GM21737 (cell line): ENCODE data around the gene KCNJ15.

Experiments used
- ATAC-seq: cut with Tn5 transposase; IDR thresholded peaks from one replicate; pipeline ENCODE4 v1.9.1; 2021; ENCODE audit warnings: mild to moderate bottlenecking, moderate library complexity; ENCODE audit not compliant: unreplicated experiment

The KCNJ15 gene

DNA sequence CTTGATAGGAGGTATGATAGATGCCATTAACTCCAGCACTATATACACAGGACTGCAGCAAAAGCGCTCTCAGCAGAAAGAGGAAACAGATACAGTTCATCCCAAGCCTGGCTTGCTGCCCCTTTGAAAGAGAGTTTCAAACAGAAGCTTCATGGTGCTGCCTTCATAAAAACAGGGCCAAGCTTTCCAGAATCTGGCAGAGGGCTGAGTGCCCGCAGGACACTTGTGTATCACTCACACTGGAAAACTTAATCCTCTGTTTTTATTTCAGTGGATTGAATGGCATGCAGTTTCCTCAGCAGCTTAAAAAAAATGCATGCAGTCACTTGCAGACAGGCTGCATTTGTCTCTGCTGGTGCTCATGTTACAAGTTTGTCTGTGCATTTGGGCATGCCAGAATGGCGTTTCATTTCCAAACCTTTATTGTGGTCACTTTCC lies 40.4 kb downstream of the KCNJ15 start:
- ATAC-seq, result no peak

DNA sequence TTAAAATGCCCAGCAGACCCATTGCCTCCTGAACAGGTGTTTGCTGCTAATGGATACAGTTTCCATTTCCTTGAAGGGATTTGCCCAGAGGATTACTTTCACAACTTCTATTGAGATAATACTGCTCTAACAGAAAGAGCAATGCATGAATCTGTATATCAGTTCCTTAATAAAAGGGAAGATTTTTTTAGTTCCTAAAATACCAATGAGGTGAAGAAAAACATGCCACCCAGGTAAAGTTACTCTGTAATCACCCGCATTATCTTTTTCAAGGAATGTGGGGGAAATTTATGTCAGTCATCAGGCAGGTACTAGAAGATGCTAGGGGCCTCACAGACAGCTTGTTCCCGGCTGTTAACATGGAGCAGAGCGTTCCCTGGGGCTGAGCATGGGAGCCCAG lies 41.1 kb downstream of the KCNJ15 start:
- no peak for ATAC-seq

DNA sequence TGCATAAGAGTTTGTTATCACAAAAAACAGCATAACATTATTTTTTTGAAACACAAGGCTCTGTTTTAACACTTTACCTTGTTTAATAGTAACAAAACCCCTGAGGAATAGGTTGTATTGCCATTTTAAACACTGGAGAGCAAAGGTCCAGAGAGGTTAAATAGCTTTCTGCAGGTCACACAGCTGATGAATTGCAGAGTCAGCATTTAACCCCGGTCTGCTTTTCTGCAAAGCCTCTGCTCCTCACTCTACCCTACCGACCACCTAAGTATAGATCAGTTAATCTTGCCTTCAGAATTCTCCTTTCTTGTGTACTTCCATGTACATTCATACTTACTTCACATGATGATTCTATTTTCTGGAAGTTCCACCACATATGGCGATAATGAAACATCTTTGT lies 42.0 kb downstream of the KCNJ15 start:
- no peak for ATAC-seq

DNA sequence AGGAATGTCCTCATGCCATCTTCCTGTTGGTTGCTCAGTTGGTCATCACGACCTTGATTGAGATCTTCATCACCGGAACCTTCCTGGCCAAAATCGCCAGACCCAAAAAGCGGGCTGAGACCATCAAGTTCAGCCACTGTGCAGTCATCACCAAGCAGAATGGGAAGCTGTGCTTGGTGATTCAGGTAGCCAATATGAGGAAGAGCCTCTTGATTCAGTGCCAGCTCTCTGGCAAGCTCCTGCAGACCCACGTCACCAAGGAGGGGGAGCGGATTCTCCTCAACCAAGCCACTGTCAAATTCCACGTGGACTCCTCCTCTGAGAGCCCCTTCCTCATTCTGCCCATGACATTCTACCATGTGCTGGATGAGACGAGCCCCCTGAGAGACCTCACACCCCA lies 42.9 kb downstream of the KCNJ15 start:
- no peak for ATAC-seq

DNA sequence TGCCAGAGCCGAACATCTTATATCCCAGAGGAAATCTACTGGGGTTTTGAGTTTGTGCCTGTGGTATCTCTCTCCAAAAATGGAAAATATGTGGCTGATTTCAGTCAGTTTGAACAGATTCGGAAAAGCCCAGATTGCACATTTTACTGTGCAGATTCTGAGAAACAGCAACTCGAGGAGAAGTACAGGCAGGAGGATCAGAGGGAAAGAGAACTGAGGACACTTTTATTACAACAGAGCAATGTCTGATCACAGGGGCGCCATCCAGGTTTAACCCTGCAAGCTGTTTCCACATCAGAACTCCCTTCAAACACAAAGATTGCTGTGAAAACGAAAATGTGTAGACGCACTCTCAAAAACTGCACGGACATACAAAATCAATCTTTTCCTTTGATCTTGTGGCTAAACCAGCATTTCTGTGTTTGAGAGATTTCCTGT lies 43.4 kb downstream of the KCNJ15 start:
- ATAC-seq, result no peak

DNA sequence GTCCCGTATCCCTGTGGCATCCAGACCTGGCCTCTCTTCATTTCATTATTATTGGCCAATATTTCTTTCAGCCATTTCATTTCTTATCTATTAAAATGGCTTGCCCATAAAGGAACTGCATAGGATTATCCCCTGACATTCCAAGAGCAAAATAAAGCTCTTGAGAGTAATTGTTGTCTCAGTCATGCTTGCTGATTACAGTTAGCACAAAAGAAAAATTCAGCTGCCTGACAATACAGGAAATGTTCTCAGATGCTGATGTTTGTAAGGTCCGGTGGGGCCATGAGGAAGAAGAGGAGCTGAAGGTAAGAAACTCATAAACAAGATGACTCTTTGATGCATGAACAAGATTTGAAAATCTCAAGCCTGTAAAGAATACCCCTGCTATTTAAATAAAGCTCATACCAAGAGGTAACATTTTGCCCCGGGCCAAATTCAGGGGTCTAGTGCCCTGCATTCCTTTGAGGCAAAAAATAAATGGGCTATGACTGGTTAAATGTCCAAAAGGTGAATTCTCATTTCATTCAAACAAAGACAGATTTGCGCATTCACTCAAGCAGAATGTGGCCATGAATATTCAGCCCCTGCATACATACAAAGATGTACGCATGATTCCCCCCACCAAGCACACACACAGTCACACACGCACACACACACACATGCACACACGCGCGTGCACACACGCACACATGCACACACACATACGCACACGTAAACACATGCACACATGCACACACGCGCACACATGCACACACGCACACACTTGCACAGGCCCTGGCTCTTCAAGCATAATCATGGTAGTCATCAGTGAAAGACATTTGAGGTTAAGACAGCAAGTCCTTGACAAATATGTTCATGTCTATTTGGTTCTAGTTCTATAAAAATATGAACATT lies 44.8 kb downstream of the KCNJ15 start:
- ATAC-seq, result no peak

DNA sequence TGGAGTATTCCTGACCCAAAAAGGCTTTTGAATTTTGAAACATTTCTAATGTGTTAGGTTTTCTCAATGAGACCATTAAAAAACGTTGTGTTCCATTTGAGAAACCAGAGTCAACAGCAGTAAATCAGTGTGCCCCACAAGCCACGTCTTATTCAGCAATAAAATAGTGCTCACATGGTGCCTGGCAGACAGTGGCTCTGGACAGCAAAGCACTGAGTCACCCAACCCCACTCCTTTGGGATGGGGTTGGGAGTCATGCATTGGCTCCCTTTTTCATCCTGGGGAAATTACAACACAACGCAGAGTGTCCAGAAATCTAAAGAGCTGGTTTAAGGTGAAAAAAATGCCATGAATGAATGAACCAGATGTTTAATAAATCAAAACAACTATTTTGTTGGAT lies 46.5 kb downstream of the KCNJ15 start:
- no peak for ATAC-seq

DNA sequence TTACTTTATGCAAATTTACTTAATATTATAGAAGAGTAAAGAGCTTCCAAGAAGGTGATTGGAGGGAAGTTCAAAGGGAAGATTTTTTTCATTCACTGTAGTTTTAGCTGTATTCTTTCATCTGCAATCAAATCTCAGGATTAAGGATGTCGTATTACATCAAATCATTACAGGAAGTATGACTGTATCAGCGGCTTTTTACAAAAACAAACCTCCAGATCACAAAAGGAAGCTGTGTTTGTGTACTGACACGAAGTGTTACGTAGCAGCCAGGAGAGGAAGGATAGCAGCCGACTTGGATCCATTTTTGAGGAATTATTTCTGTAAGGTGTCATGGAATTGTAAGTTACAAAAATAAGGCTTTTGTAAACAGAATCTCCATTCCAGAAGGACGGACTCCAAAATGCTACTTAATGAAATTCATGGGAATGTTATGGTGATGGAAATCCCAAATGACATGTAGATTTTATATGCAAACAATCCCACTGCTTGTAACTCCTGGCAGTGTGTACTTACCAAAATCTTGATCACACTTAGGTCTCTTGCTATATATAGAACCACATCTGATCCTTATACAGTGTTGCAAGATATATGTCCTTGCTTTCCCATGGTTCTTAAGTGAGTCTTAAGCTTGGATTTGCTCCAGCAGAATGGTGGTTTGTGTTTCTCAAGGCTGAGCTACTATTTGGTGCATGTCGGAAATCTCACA lies 49.8 kb downstream of the KCNJ15 start:
- no peak for ATAC-seq

DNA sequence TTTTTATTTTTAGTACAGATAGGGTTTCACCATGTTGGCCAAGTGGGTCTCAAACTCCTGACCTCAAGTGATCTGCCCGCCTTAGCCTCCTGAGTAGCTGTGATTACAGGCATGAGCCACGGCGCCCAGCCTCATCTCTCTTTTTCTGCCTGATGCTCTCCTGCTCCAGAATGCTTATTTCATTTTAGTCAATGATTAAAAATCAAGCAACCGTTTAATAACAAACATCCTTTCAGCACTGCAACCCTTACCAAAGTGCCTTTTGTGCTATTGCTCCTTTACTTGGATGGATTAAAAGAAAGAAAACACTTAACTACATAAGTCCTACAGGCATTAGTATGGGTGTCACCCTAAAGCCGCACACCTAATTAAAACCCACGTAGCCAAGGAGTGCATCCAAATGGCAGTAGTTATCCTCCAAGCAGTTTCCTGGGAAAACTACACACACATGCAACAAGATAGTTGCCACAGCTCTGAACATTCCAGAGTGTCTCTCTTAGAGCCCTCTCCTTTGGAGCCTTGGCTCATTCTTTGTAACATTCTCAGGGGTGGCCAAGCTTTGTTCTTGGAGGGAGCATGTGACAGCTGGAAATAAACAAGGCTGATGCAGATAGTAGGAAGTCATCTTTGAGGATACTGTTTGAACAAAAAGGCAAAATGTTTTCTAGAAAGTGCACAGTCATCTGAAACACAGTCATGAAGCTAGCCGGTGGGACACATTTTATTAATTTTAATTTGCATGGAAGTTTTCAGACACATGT lies 51.2 kb downstream of the KCNJ15 start:
- ATAC-seq, result no peak

DNA sequence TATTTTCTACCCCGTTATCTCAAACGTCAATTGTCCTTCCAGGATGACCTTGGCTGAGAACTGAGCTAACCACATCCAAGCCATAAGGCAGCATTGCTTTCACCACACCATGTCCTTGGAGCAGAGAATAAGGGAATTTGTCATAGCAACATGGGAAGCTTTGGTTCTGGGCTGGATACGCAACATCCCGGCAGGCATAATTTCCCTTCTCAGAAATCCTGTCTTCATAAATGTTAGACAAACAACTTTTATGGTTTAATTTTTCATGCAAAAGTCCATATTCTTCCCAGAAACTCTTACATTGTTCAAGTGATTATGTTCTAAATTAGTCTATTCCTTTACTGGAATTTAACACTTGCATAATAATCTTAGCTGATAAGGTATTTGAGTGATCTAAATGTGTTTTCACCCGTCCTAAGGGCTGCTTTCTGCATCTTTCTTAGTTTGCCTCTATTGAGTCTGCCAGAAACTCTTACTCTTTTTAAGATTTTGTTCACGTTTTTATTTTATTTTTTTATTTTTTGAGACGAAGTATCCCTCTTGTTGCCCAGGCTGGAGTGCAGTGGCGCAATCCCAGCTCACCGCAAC lies 51.8 kb downstream of the KCNJ15 start:
- ATAC-seq, result no peak

DNA sequence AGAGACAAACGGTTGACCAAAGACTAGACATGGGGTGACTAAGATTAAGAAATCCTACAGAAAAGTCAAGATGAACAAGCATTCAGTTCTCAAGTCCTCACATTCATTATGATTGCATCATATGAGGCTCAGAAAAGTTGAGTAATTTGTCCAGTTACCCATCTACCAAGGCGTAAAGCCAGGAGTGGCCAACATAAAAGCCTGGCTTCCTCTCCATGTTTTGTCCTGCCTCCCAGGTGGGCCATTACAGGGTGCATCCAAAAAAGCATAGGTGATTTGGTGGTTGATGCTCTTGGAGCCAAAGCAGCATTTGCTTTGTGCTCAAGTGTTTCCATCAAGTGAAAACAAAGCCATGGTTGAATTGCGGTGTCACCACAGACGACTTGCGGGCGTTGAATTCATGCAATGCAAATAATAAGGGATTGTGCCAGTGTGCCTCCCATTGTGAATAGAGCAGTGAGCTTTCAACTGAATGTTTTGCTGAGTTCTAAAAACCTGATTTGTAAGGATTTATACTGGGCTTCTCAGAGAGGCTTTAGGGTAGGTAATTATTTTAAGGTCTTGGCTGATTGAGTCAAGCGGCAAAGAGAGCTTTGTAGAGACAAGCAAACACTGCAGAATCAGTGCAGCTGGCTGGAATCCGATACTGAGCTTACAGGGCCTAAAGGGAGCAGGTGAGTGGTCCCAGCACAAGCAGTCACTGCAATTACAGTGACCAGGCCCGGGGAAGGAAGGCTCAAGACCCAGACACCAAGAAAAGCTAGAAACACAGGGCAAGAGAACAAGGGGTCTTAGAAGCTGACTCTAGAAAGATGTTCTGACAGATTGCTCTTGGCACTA lies 54.1 kb downstream of the KCNJ15 start:
- ATAC-seq, result no peak

DNA sequence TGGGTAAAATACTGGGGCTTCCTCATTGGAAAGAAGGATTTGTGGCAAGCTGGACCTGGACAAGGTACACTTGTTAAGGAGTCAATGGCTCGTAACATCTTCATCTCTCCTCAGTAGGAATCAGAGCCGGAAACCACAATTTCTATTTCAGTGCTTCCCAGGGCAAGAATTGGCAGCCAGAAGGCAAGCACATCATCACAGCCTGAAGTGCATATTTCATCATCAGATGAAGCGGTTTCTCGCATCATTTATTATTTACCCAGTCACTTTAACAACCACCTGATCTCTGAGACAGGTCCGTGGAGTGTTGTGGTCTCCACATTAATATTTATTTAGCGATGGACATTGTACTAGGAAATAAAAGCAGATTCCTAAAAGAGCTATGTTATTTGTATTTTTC lies 55.0 kb downstream of the KCNJ15 start:
- ATAC-seq, result no peak

DNA sequence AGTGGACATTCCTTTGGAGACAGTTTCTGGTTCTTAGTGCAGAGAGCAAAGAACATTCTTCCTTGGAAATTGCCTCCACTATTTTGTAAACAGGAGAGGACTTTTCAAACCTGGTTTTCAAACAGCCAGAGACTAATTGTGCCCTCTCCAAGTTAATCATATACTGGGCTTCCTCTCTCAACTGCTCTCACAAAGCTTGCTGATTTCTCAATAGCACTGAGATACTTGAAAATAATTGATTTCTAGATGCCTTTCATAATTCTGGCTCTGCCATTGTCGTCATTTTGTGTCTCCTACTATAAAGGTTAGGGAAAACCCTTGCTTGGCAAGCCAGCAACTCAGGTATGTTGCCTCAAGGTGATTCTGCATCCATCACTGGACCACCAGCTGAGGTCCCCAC lies 56.0 kb downstream of the KCNJ15 start:
- ATAC-seq, result no peak

DNA sequence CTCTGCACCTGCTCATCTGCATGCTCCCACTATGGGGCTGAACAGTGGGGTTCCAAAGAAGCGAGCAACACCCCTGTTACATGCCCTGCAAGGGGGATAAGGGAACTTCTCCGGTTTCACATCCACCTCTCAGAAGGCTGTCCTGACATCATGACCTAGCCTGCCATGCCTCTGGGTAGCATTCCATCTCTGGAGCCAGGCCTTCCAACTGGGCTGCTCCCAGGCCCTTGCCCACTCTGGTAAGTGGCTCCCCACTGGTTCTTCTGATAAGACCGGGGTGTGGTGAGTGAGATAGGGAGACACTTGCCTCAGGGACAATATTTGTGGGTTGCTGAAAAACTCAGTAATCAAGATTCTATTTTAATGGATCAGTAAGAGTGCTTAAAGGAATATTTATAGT lies 57.8 kb downstream of the KCNJ15 start:
- no peak for ATAC-seq

DNA sequence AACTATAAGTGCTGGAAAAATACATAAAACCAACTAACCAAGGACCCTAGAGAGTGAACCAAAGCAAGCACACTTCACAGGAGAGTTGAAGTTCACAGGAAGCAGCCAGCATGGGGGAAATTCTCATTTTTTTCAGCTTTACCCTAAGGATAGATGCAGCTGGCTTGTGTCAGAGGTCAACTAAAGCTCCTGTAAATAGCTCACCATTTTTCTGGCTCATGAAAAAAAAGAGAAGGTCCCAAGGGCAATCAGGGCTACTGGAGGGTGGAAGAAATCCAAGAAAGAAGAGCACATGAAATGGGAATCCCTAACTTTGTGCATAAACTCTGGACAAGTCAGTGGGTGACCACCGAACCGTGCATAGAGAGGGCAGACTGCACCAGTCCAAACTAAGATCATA lies 58.3 kb downstream of the KCNJ15 start:
- no peak for ATAC-seq

DNA sequence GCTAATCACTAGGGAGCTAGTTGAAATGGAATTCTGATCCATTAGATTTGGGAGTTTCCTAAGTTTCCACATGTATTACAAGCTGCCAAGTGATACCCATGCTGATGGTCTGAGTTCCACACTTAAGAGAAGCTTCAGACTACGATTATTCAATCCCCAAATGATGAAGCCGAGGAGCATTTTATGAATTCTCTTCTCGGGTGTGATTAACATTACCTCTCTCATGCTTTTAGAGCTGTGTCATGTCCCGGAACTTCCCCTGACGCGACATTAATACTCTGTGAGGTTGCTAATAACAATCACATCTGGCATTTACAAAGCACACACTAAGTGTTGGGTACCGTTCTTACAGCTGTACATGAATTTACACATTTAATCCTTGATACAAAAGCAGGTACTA lies 63.0 kb downstream of the KCNJ15 start:
- ATAC-seq, result no peak

DNA sequence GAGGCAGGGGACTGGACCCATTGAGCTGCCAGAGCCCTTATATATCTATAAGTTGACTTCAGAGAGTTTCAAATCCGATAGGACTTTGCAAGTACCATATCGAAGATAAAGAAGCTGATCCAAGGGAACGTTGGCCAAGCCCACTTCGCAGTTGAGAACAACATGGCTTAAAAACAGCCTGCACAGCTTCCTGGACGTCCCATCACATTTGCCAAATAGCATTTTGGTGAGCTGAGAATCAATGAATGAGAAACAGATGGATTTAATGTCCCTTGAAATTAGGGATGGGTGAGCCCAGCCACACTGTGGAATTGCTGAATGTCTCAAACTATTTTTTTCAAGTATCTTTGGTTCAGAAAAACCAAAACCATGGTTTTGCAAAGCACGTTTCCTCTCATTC lies 64.8 kb downstream of the KCNJ15 start:
- ATAC-seq, result no peak

DNA sequence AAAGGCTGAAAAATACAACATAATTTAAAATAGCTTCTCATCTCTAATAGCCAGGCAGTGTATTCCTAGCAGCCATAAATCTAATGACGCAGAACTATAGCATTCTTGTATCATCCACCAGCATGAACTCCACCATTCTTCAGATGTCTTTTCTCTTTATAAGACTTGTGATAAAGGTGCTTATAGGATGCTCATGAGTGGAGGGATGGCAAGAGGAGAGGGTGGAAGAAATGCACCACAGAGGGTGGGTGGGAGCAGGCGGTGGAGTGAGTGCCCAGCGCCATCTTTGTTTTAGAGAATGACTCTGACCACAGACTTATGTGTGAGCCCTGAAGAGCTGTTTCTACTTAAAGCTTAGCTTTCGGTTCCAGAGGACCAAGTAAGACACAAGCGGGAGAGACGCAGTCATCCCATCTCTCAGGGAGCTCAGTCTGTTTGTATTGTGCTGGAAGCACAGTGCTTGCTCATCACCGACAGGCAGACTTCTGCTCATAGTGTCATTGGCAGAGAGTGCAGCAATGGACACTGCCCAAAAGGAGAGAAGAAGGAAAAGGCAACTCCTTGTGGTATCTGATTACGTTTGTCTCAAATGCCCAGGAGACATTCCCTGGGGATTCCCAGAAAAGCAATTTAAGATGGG lies 65.6 kb downstream of the KCNJ15 start:
- ATAC-seq, result no peak

DNA sequence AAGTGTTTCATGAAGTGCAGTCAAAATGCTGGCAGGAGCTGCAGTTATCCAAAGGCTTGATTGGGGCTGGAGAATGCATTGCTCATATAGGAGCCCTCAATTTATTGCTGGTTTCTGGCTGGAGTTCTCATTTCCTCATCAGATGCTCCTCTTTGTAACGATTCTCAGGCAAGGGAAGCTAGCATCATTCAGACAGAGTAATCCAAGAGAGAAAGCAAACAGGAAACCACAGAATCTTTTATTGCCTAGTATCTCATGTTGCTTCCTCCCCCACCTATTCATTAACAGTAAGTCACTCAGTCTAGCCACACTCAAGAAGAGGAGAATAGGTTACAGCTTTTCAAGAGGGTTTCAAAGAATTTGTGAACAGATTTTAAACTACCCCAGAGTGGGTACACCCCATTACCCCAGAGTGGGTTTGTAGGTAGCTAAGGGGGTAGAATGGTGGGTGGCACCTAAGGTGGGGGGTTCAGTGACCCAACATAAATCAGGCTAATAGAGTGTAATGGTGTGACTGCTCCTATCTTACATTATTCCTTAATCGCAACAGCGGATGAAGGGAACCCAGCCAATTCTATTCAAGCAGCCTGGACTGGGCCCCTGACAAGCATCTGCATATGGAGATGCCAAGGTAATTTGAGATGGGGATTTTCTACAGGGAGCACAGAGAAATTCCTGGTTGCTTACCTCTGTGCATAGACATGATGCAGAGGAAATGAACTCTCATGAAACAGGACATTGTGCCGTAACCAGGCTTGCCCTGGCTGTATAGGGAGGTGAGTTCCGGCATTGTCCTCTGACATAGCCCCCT lies 67.1 kb downstream of the KCNJ15 start:
- ATAC-seq, result no peak
